Stimulated activated naive CD4-positive, alpha-beta T cell treated with Interleukin-2 at 50 U/mL for 16 hours (primary cell): ENCODE measurements around the gene SOHLH2.

Source experiments
- DNase-seq: peaks from one replicate; lab custom pipeline; 2025; lab: John Stamatoyannopoulos, UW

Gene SOHLH2

DNA sequence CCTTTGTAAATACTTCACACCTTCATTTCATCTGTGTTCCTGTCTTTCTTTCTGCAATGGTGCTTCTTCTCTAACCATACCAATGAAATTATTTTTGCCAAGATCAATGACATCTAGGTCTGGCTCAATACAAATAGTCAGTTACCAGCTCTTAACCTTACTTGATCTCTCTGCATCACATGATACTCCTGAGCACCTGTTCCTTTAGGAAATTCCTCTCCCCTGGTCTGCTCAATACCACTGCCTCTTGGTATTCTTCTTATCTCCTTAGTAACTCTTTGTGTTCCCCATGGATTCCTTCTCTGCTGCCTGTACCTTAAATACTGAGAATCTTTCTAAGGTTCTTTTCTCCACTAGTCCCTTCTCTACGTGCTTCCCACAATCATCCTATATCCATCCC, 25.9 kb downstream of the SOHLH2 start:
- no peak for DNase-seq

DNA sequence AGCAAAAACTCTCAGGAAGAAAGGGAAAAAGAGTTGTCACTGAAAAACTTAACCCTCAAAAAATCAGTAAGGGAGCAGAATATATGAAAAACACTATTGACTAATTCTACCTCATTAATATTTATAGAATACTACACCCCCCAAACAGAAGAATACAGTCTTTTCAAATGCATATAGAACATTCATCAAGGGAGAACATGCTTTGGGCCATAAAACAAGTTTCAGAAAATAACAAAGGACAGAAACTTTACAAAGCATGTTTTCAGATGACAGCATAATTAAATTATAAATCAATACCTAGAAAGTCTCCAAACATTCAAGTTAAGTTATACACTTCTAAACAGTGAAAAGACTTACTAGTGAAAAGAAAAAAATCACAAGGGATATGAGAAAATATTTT, 30.5 kb downstream of the SOHLH2 start:
- DNase-seq, result no peak

- no peak for DNase-seq
These were observed 38.7 kb downstream of the SOHLH2 start for GRCh38 chr13:36175621-36176020.

GRCh38 chr13:36174923-36175322, 39.4 kb downstream of the SOHLH2 start:
- no peak for DNase-seq

- DNase-seq, result no peak
These were observed 40.6 kb downstream of the SOHLH2 start for GRCh38 chr13:36173571-36174322.

- no peak for DNase-seq
These were observed 48.3 kb downstream of the SOHLH2 start for GRCh38 chr13:36166046-36166445.

DNA sequence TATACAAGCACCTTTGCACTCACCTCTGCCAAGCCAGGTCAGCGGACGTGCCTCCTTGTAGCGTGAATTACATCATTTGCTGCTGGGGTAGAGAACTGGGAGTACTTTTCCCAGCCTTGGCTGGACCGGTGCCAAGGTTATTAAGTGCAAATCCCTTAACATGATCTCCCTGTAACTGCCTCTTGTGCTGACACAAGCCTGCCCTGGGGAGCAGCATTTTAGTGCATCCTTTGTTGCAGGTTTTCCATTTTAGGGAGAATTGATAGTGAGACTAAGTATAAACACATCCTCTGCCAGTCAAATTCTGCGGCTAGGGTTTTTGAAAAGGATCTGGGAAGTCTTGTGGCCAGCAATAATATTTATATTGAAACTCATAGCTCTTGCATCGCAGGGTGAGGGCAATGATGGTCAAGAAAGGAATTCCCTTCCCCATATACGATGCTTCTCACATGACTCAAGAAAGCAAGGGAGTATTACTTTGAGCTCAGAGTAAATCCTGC, 50.5 kb downstream of the SOHLH2 start:
- DNase-seq, result no peak

DNA sequence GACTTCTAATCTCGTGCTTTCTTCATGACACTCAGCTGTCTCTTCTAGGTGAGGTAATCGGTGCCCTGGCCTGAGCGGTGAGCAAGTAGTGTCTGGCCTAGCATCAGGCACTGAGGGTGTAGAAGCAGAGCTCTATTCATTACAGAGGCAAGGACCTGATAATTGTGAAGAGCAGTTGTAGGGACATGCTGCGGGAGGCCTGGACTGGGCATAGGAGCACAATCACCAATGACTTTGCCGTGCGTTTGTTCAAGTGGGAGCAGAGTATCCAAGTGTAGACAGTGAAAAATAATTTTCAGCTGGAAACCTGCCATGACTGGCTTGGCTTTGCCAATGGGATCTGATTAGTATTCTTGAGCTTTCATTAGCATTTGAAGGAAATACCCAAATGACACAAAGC, 51.1 kb downstream of the SOHLH2 start:
- DNase-seq, result no peak

GRCh38 chr13:36160297-36160696, 54.1 kb downstream of the SOHLH2 start:
- DNase-seq, result no peak

DNA sequence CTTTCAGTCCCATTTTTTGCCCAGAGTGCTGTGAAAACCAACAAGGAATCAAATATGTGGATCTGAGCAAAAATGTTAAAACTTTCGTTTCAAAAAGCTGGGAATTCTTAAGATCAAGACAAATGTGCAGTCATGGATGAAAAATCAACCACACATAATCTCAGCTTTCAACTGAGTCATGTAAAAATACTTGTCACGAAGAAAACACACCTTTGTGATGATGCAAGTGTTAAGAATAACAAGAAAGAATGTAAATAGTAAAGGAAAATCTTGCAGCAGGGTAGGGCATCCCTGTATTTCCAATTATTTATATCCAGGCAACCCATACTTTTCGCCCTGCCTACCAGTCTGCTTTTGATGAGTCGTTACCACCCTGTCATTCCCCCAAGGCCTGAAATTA, 55.7 kb downstream of the SOHLH2 start:
- DNase-seq, result no peak

DNA sequence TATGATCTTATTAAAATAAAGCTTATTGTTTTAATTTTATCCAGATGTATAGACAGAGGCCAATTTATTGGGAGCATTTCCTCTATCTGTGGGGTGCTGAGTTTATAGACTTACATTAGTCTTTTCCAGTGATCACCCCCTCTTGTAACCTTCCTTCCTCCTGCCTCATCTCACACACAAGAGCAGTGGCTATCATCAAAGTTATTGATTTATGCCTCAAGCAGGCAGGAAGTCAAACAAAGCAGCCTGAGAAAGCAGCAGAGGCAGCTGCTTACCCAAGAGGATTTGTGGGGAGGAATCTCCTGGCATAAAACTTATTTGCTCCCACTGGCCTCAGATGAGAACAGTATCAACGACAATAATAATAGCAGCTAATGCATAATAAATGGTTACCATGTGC, 56.9 kb downstream of the SOHLH2 start:
- DNase-seq, result no peak

DNA sequence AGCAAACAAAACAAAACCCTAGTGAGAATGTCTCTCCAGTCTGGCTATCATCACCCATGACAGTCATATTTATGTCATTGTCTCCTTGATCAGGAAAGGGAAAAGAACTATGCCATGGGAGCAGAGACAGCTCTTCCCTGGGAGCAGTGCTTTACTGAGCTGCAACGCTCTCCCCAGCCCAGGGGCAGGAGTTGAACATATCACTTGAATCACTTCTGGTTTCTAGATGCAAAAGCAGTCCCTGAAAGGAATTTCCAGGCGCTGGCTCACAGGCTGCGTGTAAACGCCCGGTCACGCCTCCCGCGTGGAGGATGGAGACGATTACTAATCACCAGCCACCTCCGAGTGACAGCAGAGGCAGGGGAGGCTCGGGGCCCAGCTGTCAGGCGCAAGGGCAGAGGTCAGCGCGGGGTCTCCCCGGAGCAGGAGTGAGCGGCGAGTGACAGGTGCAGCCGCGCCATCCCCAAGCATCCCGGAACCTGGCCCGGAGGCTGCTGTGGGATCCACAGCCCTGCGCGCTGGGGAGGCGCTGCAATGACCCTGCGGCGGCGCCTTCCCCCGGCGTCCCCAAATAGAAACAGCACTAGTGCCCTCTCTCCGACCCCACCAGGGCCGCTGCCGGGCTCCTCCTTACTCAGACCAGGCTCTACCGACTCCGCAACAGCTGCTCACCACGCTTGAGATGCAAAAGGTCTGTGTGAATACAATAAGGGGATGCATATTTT, 59.6 kb downstream of the SOHLH2 start:
- no peak for DNase-seq

GRCh38 chr13:36151591-36151990, 62.8 kb downstream of the SOHLH2 start:
- DNase-seq, result no peak

DNA sequence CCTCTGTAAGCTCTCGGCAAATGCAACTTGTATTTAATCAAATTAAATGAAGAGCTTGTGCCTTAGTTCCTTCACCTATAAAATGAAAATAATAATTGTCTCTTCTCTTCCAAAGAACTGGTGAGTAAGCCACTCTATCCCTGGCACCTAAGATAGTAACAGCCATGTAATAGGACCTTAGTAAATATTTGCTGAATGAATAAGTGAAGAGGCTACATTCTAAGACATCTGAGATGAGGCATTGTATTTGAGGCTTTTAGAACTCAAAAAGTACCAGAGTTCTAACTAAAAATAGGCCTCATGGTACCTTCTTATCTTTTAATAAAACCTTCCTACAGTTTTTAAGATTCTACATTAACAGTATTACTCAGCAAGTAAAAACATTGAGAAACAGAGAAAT, 65.9 kb downstream of the SOHLH2 start:
- no peak for DNase-seq

DNA sequence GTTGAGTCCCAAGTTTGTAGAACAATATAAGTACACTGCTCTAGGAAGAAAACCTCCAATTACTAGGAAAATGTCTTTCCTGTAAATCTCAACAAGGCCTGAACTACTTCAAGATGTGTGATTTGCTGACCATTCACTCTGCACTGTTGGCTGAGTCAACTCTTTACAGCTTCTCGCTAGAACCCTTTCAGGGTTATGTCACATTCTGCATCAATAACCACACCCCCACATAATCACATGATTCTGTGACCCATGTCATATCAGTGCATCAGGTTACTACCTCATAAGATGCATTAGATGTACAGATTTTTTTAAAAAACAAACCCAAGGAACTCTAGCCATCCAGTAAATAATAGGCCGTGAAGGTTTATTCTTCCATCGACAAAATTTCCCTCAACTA, 67.0 kb downstream of the SOHLH2 start:
- DNase-seq, result no peak

GRCh38 chr13:36146511-36147269, 67.7 kb downstream of the SOHLH2 start:
- no peak for DNase-seq

GRCh38 chr13:36143738-36144137, 70.6 kb downstream of the SOHLH2 start:
- no peak for DNase-seq

DNA sequence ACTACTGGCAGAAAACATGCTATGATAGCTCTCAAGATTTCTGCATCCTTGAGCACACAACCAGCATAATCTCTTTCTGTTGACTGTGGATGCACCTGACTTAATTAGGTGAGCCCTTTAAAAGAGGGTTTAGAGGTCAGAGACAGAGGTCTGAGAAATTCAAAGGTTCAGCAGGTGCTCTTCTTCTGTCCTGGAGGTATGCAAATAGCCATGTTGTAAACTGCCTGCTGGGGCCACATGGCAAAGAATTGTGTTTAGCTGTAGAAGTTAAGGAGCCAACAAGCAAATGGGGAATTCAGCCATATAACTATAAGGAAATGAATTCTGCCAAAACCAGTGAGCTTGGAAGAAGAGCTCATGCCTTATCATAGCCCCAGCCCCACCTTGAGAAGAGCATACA, 71.6 kb downstream of the SOHLH2 start:
- no peak for DNase-seq

DNA sequence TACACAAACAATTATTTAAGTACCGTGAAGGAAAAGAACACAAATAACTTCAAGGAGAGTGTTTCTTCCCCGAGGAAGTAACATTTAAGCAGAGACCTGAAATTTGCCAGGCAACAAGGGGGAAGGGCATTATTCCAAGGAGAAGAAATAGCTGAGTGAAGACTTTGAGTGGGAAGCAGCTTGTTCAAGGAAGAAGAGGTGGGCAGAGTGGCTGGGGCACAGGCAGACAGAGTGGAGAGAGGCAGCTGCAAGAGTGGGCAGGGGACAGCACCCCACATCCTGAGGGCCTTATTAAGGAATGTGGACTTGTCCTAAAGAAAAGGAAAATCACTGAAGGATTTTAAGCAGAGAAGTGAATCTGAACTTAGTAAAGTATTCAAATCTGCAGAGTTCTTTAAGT, 78.5 kb downstream of the SOHLH2 start:
- DNase-seq, result no peak

DNA sequence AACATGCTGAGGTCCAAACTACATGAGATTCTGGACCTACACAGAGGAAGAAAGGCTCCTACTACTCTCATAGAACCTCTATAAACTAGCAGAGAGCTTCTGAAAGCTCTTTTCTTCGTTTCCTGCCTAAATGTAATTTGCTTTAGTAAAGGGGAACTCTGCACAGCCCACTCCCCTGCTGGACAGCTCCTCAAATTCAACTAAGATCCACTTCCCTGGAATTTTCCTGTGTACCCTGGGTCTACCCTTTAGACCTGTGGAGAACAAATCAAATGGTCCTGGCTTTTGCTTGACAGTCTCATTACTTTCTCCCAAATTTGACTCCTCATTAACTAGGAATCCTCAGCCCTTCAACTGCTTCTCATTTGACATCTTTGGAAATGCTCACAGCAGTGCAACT, 79.7 kb downstream of the SOHLH2 start:
- DNase-seq, result no peak

DNA sequence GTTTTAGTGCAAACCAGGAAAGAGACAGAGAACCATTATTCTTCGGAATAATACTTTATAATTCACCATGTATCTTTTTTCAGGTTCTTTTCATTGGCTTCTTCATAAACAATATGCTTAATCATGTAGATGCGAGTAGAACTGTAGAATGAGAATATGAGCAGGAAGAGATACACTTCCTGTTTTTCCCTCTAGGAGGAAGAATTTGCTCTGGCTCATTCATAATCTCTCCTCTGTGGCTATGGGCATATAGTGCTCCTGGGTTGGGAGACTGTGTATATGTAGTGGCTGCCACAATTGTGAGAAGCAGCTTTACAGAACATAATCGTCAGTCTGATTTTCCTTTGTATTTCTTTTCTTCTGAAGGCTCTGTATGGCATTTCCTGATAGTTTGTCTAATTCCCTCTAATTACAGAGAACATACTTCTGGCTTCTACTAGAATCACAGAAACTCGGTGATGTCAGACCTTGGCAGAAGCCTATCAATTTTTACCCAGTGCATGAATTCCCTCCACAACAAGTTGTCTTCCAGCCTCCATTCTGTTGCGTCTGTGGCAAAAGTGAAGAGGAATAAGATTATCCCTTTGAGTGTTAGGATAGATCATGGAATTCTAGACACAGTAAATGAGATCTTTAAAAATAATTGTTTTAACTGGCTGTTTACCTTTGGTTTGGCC, 80.3 kb downstream of the SOHLH2 start:
- no peak for DNase-seq

- DNase-seq, result no peak
These were observed 82.0 kb downstream of the SOHLH2 start for GRCh38 chr13:36132376-36132775.
